HG02588 (cell line): ENCODE measurements around the gene ENTPD7.
A peak's percentile ranks its signal among the peaks of the same experiment; 100 is the strongest.
"Not testable (repeated sequence)": the region's sequence is repeated elsewhere in the genome, so short reads cannot be mapped to it uniquely, and the experiment has no call there.

ENCODE experiments used
- ATAC-seq: cut with Tn5 transposase; IDR thresholded peaks from one replicate; pipeline ENCODE4 v1.9.1; 2021; ENCODE audit warnings: mild to moderate bottlenecking, moderate library complexity; ENCODE audit not compliant: unreplicated experiment

ENTPD7 gene

DNA sequence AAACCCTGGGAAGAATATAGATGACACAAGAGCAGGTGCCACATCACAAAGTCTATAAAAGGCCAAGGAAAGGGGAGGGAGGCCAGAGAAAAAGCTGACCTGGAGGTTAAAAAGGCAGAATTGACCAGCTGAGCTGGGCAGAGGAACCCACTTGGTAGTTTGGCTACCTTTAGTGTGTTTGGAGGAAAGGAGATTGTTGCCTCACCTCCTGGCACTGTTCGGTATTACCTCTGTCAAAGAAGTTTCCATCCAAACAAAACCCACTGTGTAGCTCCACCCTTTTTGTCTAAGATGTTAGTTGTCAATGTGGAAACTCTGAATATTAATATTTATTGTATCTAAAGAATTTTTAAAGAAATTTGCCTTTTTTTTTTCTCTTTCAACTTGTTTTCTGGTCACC, 23.4 kb downstream of the ENTPD7 start:
- no peak for ATAC-seq

DNA sequence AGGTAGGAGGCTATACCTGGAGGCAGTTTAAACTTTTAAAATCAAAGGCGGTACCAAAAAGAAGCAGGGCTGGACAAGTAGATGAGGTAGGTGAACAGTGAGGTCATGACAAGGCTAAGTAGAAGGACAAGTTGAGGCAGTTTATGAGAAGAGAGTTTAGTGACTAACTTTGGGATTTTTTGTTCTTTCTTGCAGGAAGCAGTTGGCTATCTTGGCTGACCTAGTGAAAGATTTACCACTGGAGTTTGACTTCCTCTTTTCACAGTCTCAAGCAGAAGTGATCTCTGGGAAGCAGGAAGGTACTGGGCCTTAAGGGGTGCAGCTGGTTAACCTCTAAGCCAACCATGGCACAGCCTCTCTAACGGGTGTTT, 26.3 kb downstream of the ENTPD7 start:
- peak; percentile 89 for ATAC-seq

DNA sequence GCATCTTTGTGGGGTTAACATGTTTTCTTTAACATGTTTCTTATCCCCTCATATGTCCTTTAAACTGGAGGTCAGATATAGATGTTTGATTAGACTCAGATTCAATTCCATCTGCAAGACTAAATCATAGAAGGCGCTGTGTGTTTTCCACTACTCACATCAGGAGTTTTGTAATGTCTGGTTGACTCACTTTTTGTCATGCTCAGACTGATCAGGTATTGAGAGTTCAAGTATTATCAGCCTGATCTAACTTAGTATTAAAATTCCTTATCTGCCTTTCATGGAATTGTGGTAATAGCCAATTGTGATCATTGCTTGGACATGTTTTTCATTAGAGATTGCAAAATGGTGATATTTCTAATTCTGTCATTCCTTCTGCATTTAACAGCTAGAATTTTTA, 30.2 kb downstream of the ENTPD7 start:
- no peak for ATAC-seq

DNA sequence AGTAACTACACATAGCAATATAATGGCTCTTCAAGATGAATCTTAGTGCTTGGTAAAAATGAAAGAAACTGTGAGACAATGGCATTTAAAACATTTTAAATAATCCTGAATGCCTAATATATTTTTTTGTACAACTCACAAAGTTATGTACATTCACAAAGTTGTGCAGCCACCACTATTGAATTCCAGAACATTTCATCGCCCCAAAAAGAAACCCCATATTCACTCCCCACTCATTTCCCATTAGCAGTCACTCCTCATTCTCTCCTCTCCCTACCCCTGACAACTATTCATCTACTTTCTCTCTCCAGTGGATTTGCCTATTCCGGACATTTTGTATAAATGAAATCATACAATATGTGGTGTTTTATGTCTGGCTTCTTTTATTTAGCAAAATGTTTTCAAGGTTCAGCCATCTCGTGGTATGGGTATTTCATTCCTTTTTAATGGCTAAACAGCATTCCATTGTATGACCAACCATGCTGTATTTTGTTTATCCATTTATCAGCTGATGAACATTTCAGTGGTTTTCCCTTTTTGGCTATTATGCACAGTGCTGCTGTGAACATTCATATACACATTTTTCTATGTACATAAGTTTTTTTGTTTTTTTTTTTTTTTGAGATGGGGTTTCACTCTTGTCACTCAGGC, 34.7 kb downstream of the ENTPD7 start:
- no peak for ATAC-seq

DNA sequence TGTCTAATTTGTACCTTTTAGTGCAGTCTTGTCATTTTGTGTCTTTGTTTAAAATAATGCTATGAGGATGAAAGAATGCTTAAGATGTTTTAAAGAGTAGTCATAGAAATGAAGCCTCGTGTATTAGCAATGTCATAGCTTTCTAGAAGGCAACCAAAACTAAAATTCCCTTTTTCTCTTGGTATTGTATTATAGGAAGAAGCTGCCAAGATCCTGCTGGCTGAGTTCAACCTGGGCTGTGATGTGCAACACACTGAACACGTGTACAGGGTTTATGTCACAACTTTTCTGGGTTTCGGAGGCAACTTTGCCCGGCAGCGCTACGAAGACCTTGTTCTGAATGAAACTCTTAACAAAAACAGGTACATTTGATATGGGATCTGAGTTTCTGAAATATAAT, 36.5 kb downstream of the ENTPD7 start:
- no peak for ATAC-seq

DNA sequence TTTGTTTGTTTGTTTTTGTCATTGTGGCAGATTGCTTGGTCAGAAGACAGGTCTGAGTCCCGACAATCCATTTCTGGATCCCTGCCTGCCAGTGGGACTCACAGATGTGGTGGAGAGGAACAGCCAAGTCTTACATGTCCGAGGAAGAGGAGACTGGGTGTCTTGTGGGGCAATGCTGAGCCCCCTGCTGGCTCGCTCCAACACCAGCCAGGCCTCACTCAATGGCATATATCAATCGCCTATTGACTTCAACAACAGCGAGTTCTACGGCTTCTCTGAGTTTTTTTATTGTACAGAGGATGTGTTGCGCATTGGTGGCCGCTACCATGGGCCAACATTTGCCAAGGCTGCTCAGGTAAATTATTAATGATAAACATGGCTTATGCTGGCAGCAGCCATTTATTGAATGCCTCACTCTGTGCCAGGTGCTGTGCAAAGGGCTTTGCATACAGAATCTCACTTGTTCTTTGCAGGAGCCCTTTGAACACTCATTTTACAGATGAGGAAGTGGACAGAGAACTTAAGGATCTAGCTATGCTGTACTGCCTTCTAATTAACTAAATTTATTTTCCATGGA, 39.3 kb downstream of the ENTPD7 start:
- no peak for ATAC-seq

DNA sequence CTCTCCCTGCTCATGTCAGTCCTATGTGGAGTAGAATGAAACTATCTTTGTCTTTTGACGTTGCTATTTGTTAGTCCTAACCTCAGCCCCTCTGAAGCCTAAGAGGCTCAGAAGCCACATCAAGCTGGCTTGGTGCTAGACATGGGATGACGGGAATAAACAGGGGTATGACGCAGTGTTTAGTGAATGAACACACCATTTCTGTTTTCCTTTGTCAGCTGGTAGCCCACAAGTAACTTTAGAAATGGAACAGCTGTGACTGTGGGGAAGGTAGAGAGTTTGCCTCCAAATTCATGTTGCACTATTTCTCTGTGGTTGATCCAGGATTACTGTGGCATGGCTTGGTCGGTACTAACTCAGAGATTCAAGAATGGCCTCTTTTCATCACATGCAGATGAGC, 41.3 kb downstream of the ENTPD7 start:
- ATAC-seq, result no peak

DNA sequence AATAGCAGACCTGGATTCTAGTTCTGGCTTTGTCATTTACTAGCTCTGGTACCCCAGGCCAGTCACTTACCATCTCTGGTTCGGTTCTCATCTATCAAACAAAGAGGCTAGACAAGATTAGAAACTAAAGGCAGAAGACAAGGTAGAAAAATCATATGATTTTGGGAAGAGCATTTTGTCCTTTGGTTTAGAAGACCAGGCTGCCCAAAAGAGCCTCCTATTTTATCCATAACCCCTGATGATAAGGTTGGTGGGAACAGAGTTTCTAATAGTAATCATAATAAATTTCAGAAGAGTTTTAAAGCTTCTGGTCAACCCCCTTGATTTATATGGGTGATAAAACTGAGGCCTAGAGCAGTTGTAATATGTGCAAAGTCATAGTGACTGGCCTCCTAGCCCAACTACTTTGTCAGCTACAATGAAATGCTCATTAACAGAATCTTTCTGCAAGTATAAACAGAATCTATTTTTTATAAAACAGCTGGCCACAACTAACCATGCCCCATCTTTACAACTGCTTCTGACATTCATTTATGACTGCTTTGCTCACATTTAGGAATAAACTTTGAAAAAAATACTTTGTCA, 49.2 kb downstream of the ENTPD7 start:
- no peak for ATAC-seq

DNA sequence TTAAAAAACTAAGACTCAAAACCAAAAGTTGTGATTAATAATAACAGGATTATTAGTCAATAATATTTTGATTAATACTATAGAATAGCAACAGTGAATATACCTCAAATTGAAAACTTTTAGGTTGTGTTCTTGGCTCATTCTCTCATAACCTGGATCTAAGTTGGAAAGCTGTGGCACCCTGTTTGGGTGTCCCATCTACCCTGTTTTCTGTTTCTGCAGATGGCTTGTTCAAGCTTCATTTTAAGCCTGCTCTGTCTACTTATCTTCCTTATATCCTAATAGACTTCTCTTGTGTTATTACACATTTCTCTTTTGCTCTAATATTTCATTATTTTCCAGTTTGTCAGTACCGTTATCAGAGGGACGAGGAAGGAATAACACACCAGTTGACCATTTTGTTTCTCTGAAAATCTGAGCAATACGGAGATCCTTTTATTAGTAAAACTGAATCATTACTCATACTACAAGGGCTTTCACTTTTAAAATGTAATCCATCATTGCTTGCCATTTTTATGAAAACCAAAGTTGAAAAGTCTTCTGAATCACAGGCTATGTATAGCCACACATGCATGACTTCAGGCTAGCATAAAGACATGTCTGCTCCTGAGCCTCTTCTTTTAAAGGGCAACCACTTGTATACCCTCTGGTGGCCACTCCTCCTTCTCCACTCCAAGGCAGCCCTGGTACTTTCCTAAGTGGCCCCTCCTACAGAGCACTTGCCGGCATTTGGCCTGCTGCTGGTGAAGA, 50.3 kb downstream of the ENTPD7 start:
- ATAC-seq, result peak; percentile 79

DNA sequence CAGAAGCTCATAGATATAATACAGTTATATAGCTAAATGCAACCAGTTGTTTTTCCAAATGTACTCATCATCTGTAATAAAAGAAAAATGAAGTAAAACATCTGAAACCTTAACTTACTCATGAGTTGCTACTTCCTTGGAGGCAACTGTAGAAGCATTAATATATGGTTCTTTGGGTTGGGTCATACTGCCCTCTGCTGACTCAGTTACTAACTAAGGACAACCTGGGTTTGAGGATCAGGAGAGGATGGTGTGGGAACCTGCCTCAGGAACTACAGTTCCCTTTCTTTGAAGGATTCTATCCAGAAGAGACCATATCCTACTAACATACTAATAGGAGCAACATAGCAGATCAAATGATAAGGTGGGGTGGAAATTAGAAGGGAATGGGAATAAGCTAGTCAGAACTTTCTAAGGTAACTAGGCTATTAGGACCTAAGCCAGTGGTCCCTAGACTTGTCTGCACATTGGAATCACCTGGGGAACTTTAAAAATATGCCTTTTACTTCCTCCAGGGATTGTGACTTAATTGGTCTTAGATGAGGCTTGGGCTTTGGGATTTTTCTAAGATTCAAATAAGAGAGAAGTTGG, 51.9 kb downstream of the ENTPD7 start:
- ATAC-seq, result no peak

DNA sequence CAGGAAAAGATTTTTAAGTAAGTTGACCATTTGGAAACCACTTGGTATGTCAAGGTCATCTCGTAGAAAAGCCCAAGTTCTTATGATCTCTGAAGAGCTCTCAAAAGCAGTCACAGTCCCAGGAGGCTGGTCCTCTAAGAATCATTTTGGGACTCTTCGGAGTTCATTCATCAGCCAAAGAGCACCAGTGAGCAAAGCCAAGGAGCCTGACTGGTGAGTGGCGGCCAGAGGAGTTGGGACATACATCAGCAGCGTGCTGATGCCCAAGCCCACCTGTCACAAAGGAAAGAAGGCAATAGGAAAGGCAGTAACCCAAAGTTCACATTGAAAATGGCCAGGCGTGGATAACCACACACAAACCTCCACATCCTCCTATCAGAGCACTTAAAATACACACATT, 55.1 kb downstream of the ENTPD7 start:
- ATAC-seq, result no peak

DNA sequence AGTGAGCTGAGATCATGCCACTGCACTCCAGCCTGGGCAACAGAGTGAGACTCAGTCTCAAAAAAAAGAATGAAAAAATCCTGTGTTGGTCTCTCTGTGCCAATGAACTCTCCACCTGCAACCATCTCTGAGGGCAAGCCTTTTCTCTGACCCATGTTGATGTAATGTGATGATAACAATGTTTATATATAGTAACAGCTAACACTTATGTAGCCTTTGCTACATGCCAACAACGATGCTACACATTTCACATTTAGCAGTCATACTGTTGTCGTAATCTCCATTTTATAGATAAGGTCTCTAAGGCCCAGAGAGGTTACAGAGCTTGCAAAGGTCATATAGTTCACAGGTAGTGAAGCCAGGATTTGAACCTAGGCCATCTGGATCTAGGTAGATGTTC, 61.1 kb downstream of the ENTPD7 start:
- ATAC-seq, result no peak

DNA sequence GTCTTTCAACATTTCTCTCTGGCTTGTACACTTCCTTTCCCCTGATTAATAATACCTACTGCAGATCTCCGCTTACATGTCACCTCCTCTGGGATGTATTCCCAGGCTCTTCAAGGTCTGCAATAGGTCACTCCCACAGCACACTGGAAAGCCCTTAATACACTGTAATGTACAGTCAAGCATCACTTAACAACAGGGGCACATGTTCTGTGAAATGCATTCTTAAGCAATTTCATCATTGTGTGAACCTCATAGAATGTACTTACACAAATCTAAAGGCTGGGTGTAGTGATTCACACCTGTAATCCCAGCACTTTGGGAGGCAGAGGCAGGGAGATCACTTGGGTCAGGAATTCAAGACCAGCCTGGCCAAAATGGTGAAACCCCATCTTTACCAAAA, 70.7 kb downstream of the ENTPD7 start:
- ATAC-seq, result no peak

DNA sequence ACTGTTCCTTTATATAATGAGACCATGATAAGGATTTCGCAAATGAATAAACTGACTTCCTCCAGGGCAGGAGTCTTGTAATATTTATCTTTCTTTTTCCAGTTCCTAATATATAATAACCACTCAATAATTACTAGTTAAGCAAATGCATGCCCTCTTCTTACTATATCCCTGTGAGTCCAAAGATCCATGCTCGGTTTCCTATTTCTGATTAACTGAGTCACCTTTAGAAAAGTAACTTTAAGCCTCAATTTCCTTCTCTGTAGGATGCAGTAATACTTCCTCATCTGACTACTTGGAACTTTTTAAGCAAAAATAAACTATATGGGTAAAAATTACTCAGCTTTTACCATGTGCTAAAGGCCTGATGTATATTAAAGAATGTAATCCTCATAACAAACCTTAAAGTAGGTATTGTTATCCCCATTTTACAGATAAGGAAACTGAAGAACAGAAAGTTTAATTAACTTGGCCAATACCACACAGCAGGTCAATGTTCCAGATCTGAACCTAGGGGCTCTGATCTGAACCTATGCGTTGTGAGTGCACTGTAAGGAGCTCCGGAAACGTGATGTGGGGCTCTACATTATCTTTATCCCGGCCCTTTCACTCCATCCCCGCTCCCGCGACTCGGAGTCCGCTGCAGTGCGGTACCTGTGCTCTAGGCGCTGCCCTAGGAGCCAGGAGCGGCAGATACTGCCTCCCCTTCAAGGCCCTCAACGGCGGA, 72.2 kb downstream of the ENTPD7 start:
- ATAC-seq, result no peak

DNA sequence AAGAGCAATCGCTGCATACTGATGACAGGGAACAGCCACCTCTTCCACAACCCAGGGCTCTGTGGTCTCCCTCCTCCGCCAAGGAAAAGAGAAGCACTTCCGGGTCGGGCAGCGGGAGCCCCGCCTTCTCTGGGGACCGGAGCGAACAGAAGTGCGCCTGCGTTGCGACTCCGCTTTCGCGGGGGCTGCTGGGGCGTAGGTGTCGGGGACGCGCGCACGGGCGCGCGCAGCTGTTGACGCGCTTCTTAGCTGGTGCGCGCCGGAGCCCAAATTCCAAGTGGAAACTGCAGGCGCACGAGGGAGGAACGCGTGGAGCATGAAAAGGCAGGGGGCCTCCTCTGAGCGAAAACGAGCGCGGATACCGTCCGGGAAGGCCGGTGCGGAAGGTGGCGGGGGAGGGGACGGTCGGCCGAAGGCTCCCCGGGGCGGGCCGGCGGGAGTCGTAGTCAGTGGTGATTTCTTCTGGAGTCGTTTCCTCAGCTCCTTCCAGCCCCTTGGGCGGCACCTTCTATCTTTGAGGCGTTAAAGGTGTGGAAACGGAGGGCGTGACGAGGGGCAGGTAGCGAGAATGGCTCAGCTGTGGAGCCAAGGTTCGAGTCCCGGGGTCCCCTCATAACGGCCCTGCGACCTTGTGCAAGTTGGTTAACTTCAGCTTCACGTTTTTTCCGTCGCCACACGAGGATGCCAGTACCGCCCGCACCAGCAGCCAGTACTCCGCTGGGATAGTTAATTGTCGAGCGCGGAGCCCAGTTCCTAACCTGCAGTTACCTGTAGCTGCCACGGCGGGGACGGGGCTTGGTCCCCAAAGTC, 72.9 kb downstream of the ENTPD7 start, which contains the start of the genes COX15 and CUTC:
Gene COX15, minus strand, starts transcription at position 95 of the 810 bp plus-strand sequence. Its CDS starts 78 bp downstream, at position 17.
Gene CUTC, plus strand, starts transcription at position 202 of the 810 bp plus-strand sequence. Its CDS starts 115 bp downstream, at position 317.
- ATAC-seq, result peak; percentile 88

DNA sequence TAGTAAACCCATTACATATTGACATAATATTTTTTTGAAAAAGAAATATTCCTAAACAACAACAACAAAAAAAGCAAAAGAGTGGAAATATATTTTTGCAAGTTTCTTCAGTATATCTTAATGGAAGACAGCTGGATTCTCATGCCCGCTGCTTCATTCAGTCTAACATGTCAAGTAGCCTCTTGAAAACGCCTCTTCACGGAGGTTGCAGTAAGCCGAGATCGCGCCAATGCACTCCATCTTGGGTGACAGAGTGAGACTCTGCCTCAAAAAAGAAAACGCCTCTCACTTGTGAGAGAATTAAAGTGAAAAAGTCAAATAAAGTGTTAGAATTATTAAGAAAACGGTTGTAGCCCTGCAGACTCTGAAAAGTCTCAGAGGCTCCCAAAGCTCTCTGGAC, 74.1 kb downstream of the ENTPD7 start:
- ATAC-seq, result no peak

DNA sequence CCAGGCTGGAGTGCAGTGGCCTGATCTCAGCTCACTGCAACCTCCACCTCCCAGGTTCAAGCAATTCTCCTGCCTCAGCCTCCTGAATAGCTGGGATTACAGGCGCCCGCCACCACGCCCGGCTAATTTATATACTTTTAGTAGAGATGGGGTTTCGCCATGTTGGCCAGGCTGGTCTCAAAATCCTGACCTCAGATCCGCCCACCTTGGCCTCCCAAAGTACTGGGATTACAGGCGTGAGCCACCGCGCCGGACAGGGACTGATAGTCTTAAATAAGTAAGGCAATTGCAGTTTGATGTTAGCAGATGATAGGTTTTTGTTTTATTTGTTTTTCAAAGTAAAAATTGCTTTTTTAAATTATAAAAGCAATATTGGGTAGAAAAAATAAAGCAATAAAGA, 74.8 kb downstream of the ENTPD7 start:
- ATAC-seq, result not testable (repeated sequence)

DNA sequence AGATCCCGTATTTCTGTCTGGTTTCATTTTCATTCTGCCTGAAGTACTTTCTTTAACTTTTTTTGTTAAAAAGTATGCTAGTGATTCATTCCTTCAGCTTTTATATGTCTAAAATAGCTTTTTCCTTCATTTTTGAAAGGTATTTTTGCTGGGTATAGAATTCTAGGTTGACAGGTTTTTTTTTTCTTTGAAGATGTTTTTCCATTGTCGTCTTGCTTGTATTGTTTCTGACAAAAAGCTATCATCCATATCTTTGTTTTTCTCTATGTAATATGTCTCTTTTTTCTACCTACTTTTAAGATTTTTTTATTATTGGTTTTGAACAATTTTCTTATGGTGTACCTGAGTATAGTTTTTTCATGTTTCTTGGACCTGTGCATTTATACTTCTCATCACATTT, 81.0 kb downstream of the ENTPD7 start:
- ATAC-seq, result no peak

DNA sequence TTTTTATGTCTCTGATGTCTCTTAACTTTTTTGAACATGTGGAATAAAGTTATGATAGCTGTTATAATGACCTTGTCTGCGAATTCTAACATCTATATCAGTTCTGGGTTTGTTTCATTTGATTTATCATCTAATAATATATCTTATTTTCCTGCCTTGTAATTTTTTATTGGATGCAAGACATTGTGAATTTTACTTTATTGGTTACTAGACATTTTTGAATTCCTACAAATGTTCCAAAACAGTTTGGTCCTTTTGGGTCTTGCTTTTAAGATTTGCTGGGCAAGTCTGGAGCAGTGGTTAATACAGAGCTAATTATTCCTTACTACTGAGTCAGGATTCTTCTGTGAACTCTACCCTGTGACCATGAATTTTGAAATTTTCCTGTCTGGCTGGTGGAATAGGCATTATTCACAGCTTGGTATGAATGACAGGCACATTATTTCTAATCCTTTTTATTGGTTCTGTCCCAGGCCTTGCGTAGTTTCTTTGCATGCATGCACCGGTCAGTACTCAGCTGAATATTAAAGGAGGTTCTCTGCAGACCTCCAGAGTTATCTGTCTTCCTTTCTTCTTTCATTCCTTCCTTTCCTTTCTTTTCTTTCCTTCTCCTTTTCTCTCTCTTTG, 81.7 kb downstream of the ENTPD7 start:
- no peak for ATAC-seq
